Ishikawa (cell line): ENCODE measurements around the gene ZFP36L2.

Source experiments
- CEBPB ChIP-seq: IDR thresholded peaks from 2 replicates; pipeline ENCODE4 v1.6.1; 2012
- FOXM1 ChIP-seq: IDR thresholded peaks from 2 replicates; pipeline ENCODE4 v1.6.1; 2012; ENCODE audit warnings: low read depth, borderline replicate concordance
- NFIC ChIP-seq: IDR thresholded peaks from 2 replicates; pipeline ENCODE4 v1.6.1; 2012
- RAD21 ChIP-seq: IDR thresholded peaks from 2 replicates; pipeline ENCODE4 v1.6.1; 2012; ENCODE audit warnings: low read depth
- TCF12 ChIP-seq: IDR thresholded peaks from 2 replicates; pipeline ENCODE4 v1.6.1; 2012; ENCODE audit warnings: low read depth
- YY1 ChIP-seq: IDR thresholded peaks from 2 replicates; pipeline ENCODE4 v1.6.1; 2012; ENCODE audit warnings: low read depth
- TF ChIP-seq, protein P1 (sequence below): IDR thresholded peaks from 2 replicates; pipeline ENCODE4 v1.6.1; 2012; ENCODE audit warnings: low read depth, mild to moderate bottlenecking
- TF ChIP-seq, protein P2 (sequence below): IDR thresholded peaks from 2 replicates; pipeline ENCODE4 v1.6.1; 2012

DNA sequence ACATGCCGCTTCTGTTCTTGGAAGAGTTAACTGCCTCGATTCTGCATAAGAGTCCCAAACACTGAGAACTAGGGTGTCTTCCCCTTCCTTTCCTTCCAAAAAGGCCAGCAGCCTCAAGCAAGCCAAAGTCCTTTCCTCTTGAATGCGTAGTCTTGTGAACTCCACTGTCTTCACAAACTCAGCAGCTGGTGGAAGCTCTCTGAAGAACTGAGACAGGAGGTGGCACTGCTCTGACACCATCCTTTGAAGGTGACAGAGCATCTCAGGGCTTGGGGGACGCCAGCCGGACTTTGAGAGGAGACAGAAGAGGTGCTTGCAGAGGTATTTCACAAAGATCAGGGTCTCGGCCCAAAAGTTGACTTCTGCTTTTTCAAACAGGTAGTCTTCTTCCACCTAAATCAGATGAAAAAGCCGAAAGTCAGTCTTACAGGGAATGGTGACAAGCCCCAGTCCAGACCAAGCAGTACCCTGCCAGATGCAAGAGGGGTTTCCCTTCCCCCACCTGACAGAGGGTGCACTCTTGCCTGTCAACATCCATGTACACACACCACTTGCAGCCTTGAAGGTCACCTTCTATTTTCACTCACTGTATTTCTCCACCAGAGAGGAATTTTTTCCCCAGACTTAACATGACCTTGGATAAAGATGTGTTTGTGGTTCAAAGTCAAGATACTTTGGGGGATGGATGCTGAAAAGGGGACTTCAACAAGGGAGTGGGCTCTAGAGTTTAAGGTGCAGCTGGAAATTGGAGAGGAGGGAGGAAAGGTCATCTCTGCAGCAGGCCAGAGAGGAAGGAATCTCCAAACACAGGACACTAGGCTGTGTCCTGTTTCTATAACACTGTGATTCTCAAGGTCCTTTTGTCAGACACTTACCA, 4.8 kb upstream of the ZFP36L2 start:
- TF ChIP-seq NFIC (no peak), YY1 (no peak), RAD21 (no peak), FOXM1 (no peak), TCF12 (no peak), CEBPB (no peak)
- TF ChIP-seq, protein P1, sequence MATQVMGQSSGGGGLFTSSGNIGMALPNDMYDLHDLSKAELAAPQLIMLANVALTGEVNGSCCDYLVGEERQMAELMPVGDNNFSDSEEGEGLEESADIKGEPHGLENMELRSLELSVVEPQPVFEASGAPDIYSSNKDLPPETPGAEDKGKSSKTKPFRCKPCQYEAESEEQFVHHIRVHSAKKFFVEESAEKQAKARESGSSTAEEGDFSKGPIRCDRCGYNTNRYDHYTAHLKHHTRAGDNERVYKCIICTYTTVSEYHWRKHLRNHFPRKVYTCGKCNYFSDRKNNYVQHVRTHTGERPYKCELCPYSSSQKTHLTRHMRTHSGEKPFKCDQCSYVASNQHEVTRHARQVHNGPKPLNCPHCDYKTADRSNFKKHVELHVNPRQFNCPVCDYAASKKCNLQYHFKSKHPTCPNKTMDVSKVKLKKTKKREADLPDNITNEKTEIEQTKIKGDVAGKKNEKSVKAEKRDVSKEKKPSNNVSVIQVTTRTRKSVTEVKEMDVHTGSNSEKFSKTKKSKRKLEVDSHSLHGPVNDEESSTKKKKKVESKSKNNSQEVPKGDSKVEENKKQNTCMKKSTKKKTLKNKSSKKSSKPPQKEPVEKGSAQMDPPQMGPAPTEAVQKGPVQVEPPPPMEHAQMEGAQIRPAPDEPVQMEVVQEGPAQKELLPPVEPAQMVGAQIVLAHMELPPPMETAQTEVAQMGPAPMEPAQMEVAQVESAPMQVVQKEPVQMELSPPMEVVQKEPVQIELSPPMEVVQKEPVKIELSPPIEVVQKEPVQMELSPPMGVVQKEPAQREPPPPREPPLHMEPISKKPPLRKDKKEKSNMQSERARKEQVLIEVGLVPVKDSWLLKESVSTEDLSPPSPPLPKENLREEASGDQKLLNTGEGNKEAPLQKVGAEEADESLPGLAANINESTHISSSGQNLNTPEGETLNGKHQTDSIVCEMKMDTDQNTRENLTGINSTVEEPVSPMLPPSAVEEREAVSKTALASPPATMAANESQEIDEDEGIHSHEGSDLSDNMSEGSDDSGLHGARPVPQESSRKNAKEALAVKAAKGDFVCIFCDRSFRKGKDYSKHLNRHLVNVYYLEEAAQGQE = no peak
- TF ChIP-seq, protein P2, sequence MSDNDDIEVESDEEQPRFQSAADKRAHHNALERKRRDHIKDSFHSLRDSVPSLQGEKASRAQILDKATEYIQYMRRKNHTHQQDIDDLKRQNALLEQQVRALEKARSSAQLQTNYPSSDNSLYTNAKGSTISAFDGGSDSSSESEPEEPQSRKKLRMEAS = no peak
